ENCODE results near the gene ZBTB7B. TPM values are rescaled to one million over a fixed set of nuclear protein-coding genes. Genes with fewer than 3 reads are reported as not detected.
A peak's percentile ranks its signal among the peaks of the same experiment; 100 is the strongest.

The ZBTB7B gene
- total and polyA plus RNA-seq, 9 of the 15 experiments (the other 6 are each of a cell fraction or from before 2014, with no cell fraction given) = 0.04 to 46.5 (median 15.2) TPM

DNA sequence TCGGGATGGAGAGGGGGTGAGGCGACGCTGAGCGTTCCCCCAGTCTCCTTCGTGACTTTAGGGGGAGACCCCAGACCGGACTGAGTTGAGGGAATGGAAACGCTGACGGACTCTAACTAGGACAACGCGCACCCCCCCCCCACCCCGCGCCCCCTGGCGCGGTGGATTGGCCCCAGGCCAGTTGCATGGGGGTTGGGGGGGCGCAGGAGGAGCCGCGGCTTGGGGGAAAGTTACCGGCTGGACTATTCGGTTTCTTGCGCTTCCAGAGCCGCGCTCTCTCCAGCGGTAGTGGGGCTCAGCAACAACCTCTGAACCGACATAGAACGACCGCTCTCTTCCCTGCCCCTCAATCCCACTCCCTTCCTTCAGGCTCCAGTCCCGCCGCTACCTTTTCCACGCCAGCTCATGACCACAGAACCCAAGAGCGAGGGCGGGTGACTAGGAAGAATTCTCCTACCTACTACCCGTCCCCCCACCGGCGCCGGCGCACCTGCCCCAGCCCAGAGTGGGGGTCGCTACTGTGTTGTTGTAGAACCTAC, 694 bp downstream of the ZBTB7B start (continued):
- TF ChIP-seq, protein P1, sequence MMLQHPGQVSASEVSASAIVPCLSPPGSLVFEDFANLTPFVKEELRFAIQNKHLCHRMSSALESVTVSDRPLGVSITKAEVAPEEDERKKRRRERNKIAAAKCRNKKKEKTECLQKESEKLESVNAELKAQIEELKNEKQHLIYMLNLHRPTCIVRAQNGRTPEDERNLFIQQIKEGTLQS (IDR thresholded peaks at IDR 0.05) = no peak
- TF ChIP-seq, protein P1 (CRISPR knock-in tag; conservative IDR thresholded peaks at IDR 0.05) = no peak
- TF ChIP-seq GATA2 (CRISPR knock-in tag; IDR thresholded peaks at IDR 0.05) = no peak
- no peak for TF ChIP-seq NBN (IDR thresholded peaks at IDR 0.05; ENCODE audit: low read depth)
- TF ChIP-seq ZNF644 (tag; IDR thresholded peaks at IDR 0.05; ENCODE audit: low read depth) = peak; percentile 16; the same call in 1 of the 2 replicates
- TF ChIP-seq SMARCC2 (IDR thresholded peaks at IDR 0.05; ENCODE audit: low read depth) = no peak
- no peak for TF ChIP-seq NCOA6 (IDR thresholded peaks at IDR 0.05)
- TF ChIP-seq, protein P2, sequence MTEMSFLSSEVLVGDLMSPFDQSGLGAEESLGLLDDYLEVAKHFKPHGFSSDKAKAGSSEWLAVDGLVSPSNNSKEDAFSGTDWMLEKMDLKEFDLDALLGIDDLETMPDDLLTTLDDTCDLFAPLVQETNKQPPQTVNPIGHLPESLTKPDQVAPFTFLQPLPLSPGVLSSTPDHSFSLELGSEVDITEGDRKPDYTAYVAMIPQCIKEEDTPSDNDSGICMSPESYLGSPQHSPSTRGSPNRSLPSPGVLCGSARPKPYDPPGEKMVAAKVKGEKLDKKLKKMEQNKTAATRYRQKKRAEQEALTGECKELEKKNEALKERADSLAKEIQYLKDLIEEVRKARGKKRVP (CRISPR knock-in tag; IDR thresholded peaks at IDR 0.05) = no peak
- 0 out of 2 replicates have a peak, but pooled peaks have one; percentile 5 for TF ChIP-seq ARID1B (IDR thresholded peaks at IDR 0.05)
- TF ChIP-seq CCNT2 (IDR thresholded peaks at IDR 0.05; ENCODE audit: borderline replicate concordance, extremely low read depth, insufficient read length, low read depth, low read length) = peak; percentile 37
- no peak for TF ChIP-seq ZKSCAN3 (CRISPR knock-in tag; IDR thresholded peaks at IDR 0.05)
- no peak for TF ChIP-seq RBM14 (IDR thresholded peaks at IDR 0.05; ENCODE audit: borderline replicate concordance, insufficient read depth, low read depth, low read length)
- TF ChIP-seq KLF1 (tag; IDR thresholded peaks at IDR 0.05) = no peak
- no peak for TF ChIP-seq CHD2 (IDR thresholded peaks at IDR 0.05; ENCODE audit: low read depth, low read length)
- no peak for TF ChIP-seq KAT8 (IDR thresholded peaks at IDR 0.05; ENCODE audit: low read depth)
- TF ChIP-seq, protein P3, sequence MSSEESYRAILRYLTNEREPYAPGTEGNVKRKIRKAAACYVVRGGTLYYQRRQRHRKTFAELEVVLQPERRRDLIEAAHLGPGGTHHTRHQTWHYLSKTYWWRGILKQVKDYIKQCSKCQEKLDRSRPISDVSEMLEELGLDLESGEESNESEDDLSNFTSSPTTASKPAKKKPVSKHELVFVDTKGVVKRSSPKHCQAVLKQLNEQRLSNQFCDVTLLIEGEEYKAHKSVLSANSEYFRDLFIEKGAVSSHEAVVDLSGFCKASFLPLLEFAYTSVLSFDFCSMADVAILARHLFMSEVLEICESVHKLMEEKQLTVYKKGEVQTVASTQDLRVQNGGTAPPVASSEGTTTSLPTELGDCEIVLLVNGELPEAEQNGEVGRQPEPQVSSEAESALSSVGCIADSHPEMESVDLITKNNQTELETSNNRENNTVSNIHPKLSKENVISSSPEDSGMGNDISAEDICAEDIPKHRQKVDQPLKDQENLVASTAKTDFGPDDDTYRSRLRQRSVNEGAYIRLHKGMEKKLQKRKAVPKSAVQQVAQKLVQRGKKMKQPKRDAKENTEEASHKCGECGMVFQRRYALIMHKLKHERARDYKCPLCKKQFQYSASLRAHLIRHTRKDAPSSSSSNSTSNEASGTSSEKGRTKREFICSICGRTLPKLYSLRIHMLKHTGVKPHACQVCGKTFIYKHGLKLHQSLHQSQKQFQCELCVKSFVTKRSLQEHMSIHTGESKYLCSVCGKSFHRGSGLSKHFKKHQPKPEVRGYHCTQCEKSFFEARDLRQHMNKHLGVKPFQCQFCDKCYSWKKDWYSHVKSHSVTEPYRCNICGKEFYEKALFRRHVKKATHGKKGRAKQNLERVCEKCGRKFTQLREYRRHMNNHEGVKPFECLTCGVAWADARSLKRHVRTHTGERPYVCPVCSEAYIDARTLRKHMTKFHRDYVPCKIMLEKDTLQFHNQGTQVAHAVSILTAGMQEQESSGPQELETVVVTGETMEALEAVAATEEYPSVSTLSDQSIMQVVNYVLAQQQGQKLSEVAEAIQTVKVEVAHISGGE (CRISPR knock-in tag; IDR thresholded peaks at IDR 0.05) = peak in 1 of 3 experiments; percentile 81; a peak in 2 of 6 replicates
- no peak for TF ChIP-seq ELF1 (tag; IDR thresholded peaks at IDR 0.05)
- peak; percentile 27; the same call in 1 of the 2 replicates for TF ChIP-seq POLR2A (conservative IDR thresholded peaks at IDR 0.05)
- TF ChIP-seq, protein P4, sequence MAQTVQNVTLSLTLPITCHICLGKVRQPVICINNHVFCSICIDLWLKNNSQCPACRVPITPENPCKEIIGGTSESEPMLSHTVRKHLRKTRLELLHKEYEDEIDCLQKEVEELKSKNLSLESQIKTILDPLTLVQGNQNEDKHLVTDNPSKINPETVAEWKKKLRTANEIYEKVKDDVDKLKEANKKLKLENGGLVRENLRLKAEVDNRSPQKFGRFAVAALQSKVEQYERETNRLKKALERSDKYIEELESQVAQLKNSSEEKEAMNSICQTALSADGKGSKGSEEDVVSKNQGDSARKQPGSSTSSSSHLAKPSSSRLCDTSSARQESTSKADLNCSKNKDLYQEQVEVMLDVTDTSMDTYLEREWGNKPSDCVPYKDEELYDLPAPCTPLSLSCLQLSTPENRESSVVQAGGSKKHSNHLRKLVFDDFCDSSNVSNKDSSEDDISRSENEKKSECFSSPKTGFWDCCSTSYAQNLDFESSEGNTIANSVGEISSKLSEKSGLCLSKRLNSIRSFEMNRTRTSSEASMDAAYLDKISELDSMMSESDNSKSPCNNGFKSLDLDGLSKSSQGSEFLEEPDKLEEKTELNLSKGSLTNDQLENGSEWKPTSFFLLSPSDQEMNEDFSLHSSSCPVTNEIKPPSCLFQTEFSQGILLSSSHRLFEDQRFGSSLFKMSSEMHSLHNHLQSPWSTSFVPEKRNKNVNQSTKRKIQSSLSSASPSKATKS (CRISPR knock-in tag; IDR thresholded peaks at IDR 0.05) = no peak
- no peak for TF ChIP-seq FOXK1 (CRISPR knock-in tag; IDR thresholded peaks at IDR 0.05; ENCODE audit: borderline replicate concordance)

All from K562 (cell line).